Hypothalamus (tissue), 51 donors: Measurements from ENCODE around the gene GAA.

ENCODE experiments used
- DNase-seq, 51 donors: peaks; one replicate each; lab custom pipeline; 2025; lab: John Stamatoyannopoulos, UW

GAA gene

GRCh38 chr17:80115159-80115558 lies 13.8 kb downstream of the GAA start:
- DNase-seq = no peak

- DNase-seq = no peak
These were observed 15.0 kb downstream of the GAA start for GRCh38 chr17:80116276-80116920.

GRCh38 chr17:80116921-80117380 lies 15.6 kb downstream of the GAA start:
- DNase-seq = no peak

DNA sequence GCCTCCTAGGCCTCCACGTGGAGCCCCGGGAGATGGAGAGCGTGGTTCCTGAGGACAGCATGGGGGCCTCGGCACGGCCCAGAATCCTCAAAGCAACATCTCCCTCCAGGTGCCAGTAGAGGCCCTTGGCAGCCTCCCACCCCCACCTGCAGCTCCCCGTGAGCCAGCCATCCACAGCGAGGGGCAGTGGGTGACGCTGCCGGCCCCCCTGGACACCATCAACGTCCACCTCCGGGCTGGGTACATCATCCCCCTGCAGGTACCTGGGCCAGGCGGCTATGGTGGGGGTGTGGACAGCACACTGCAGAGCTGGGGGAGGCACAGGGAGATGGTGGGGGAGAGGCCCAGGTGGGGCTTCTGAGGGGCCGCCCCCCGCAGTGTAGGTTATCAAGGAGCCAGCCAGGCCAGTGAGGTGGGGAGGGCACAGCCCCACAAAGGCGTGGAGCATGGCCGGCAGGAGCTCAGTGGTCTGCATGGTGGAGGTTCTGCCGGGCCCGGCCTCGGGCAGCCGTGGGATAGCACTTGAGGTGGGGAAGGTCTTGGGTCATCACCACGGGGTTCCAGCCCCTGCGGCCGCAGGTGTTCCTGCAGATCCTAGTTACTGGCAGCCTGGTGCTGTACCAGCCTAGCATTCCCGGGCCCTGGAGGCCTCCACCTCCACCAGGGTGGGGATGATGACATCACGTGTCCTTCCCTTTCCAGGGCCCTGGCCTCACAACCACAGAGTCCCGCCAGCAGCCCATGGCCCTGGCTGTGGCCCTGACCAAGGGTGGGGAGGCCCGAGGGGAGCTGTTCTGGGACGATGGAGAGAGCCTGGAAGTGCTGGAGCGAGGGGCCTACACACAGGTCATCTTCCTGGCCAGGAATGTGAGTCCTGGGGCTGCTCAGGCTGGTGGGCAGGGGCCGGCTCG lies 16.4 kb downstream of the GAA start:
- no peak for DNase-seq

DNA sequence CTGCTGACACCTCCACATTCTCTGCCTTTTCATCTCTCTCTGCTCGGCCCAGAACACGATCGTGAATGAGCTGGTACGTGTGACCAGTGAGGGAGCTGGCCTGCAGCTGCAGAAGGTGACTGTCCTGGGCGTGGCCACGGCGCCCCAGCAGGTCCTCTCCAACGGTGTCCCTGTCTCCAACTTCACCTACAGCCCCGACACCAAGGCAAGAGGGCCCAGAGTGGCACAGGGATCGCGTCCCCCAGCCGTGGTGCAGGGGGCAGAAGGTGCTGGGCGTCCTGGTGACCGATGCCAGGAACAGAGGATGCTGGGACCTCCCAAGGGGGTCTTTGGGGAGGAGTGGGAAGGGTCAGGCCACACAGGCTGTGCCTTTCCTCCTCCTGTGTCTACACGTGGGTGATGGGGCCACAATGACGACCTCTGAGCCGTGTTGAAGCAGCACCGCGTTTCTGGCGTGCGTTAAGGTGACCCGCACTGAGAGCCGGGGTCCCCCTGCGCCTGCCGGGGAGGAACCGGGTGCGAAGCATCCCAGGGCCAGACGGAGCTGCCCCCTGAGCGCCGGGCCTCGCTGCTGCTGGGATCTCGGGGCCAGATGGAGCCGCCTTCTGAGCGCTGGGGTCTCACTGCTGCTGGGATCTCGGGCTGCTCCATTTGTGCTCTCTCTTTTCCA lies 17.4 kb downstream of the GAA start:
- DNase-seq = no peak

- no peak for DNase-seq
These were observed 17.9 kb downstream of the GAA start for GRCh38 chr17:80119271-80119791.

DNA sequence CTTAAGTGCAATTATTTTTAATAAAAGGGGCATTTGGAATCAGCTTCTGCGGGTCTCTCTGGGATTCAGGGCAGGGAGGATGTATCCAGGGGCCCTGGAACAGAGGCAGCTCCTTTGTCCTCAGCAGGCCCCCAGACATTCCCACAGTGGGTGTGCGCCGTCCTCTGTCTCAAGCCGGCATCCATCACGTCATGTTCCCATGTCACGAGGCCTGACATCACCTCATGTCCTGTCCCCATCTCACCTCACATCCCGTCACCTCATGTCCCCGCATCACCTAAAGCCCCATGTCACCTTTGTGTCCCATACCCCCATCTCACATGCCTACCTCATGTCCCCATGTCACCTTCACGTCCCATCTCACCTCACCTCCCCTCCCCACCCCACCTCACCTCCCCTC lies 18.5 kb downstream of the GAA start:
- no peak for DNase-seq

GRCh38 chr17:80122026-80122575 lies 20.7 kb downstream of the GAA start:
- DNase-seq = no peak

DNA sequence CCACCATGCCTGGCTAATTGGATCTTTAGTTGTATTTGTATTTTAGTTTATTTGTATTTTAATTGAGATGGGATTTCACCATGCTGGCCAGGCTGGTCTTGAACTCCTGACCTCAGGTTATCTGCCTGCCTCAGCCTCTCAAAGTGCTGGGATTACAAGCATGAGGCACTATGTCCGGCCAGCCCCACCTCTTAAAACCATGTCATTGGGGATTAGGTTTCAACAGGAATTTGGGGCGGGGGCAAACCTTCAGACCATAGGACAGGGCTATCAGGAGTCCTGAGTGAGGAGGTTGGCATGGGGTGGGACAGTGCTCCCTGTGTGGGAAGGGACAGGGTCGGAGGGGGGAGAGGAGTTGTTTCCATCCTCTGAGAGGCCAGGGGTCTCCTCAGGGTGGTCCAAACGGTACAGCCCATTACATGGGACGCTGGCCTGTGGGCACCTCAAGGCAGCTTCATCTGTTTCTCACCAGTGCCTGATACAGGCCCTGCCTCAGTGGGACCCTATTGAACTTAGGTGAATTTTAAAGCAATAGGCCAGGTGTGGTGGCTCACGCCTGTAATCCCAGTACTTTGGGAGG lies 21.6 kb downstream of the GAA start:
- DNase-seq = no peak

DNA sequence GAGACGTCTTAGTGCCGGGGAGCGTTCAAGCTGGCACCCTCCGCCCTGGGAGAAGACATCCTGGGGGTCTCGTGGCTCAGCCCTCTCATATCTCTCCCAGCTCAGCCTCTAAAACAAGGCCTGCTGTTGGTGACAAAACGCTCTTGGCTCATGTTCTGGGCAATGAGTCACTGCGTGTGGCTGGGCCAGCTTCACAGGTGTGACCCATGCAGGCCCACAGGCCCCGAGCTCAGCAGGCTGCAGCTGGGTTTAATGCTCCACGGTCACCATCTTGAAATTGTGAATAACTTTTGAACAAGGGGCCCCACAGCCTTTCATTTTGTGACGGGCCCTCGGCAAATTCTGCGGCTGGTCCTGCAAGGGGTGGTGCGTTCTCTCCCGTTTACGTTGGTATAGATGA lies 22.4 kb downstream of the GAA start:
- DNase-seq = no peak

DNA sequence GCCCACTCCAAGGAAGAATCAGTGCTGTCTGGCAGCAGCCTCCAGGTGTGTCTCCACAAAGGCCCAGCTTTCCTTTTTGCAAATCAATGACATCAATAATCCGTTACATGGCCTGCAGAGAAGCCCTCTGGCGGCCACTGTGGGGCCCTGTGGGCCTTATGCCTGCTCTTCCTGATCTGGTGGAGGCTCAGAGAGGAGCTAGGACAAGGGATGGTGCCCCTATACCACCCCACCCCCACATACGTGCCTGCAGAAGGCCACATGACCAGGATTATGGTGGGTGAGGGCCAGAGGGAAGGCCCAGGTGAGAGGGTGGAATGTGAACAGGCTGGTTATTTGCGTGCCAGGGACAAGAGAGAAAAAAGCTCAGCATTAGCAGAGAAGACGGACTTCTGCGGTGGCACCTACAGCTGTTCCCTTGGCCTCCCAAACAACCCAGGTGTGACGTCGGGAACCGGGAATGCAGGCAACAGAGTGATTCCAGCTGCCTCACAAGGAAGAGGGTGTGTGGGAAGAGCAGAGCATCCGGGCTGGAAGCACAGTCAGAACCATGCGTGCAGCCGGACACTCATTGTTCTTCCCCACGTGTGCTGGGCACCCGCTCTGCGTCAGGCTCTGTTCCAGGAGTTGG lies 23.1 kb downstream of the GAA start:
- DNase-seq = no peak

- no peak for DNase-seq
These were observed 24.5 kb downstream of the GAA start for GRCh38 chr17:80125656-80126448.

GRCh38 chr17:80126449-80126715 lies 25.0 kb downstream of the GAA start:
- DNase-seq = no peak

DNA sequence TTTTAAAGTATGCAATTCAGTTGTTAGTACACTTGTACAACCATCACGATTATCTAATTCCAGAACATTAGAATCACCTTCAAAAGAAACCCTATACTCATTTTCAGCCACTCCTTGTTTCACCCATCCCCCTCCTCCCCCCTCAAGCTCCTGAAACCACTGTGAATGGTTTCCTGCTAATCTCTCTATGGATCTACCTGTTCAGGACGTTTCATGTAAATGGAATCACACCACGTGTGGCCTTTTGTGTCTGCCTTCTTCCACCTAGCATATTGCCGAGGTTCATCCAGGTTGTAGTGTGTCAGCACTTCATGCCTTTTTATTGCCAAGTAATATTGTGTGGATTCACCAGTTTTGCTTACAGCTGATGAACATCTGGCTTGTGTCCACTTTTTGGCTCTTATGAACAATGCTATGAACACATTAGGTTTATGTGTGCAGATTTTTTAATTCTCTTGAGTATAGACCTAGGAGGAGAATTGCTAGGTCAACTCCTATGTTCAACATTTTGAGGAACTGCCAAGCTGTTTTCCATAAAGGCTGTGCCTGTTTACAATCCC lies 27.7 kb downstream of the GAA start:
- DNase-seq = no peak

- DNase-seq = no peak
These were observed 29.6 kb downstream of the GAA start for GRCh38 chr17:80130992-80131391.

- no peak for DNase-seq
These were observed 31.7 kb downstream of the GAA start for GRCh38 chr17:80132906-80133625.

DNA sequence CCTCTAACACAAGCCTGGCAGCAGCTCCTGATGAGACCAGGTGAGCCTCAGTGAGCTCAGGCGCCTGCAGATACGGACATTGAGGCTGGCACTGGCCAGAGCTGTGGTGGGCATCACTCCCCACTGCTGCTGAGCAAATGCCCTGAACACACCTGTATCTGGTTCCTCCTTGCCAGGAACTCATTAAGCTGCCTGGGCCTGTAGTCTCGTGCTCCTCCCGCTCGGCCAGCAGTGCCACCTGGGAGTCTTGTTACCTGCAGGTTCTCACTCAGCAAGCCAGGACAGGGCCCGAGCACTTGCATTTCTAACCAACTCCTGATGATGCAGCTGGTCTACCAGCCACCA lies 32.2 kb downstream of the GAA start:
- no peak for DNase-seq

DNA sequence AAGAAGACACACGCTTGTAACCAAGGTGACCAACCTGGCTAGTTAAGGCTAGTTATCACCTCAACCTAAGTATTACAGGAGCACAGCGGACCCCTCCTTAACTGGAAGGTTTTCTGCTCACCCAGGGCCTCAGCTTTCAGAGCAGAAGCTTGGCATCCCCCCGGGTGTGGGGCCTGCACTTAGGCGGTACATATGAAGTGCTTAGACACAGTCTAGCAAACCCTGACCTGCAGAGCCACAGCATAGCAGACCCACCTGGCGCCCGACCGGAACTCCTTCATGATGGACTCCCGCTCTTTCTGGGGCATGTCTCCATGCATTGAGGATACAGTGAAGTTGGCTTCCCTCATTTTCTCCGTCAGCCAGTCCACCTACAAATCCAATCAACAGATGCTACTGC lies 35.8 kb downstream of the GAA start:
- no peak for DNase-seq
